GM19025 (cell line): ENCODE measurements around the gene MYH9.
"Not testable (repeated sequence)": the region's sequence is repeated elsewhere in the genome, so short reads cannot be mapped to it uniquely, and the experiment has no call there.

ENCODE experiments used
- ATAC-seq: cut with Tn5 transposase; IDR thresholded peaks from one replicate; pipeline ENCODE4 v1.9.1; 2021; ENCODE audit warnings: mild to moderate bottlenecking, low read depth, moderate library complexity; ENCODE audit not compliant: unreplicated experiment

The MYH9 gene

DNA sequence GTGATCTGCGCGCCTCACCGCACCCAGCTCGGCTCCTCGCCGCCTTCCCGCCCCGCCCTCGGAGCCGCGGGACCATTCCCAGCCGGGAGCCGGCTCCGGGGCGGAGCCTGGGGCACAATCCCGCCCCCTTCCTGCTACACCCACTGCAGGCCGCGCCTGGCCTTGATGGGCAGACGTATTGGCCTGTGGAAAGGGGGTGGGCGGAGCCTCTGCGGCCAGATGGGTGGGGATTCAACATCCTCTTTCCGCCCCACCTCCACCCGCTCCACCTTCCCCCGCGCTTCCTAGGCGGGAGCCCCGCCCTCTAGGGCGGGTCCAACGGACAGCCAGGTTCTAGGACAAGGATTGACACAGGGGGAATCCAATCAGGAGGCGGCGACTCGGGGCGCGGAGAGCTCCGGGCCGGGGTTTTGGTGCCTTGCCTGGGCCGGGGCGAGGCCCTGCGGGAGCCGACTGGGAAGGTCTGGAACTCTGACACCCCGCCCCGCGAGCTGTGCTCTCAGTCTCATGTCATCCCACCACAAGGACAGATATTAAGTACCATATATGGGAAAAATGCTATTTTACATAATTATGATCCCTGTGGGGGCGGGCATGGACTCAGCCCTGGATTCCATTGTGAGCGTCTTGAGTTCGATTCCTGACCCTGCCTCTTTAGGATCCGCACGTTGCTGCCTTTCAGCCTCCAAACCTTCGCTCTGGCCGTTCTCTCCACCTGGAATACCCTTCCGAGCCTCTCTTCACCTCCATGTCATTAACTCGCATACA lies at the start of gene MYH9:
Gene MYH9, minus strand, starts transcription at position 9 of the 768 bp plus-strand sequence. CDS start 38,731 bp downstream, outside the sequence.
- ATAC-seq = peak; percentile 70

DNA sequence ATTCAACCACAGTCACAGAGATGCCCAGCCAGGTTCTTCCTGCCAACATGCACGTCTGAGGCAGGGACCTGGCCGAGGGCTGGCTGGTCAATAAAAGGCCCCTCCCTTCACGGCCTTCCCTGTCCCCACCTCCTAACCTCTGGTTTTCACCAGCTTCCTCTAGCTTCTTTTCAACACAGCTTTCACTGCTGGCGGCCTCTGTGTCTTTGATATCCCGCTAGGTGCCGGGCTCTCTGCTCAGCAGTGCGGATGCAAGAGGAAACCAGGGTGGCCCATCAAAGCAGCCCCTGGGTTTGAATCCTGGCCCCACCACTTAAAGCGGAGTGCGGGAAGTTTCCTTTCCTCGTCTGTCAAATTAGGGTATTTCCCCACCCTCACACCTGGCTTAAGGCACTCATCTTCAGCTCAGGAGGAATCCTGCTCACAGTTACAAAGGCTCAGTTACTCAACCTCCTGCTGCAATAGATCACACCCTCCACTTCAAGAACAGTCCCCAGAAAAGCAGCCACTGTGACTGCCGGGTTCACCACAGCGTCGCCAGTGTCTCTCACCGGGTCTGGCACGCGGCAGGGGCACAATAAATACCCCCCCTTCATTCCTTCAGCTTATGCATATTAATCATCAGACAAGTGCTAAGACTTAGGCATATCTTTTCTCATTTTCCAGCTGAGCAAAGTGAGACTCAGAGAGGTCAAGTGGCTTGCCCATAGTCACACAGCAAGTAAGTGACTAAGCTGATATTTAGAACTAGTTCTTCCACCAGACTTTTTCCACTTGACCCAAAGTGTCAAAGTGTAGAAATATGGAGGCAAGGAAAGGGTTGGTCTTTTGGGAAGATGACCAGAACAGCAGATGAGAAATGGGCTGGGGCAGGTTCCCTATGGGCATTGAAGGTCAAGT lies 48.0 kb upstream of the MYH9 start:
- ATAC-seq = no peak

DNA sequence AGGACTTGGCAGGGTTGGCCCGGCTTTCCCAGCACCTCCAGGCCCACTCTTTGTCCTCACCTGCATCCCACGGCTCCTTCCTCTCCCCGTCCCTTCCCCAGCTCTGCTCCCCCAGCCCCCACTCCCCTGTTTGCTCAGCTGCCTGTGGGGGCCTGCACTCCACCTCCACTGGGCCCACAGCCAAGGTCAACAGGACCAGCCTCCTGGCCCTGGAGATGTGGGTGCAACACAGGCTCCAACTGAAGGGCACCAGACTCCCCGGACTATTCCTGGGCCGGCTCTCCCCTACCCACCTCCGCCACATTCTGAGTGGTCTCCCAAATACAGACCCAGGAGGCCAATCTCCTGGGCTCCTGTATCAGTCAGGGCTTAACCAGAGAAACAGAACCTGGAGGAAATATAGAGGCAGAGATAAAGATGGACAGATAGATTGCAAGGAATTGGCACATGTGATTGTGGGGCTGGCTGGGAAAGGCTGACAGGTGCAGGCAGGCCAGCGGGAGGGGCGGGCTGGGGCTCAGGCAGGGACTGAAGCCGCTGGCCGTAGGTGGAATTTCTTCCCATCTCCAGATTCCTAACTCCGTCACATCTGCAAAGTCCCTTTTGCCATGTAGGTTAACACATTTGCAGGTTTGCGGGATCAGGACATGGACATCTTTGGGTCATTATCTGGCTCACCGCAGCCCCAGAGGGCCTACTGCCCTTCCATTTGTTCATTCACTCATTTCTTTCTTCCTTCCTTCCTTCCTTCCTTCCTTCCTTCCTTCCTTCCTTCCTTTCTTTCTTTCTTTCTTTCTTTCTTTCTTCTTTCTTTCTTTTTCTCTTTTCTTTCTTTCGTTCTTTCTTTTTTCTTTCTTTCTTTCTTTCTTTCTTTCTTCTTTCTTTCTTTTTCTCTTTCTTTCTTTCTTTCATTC lies 45.8 kb upstream of the MYH9 start:
- ATAC-seq = no peak

DNA sequence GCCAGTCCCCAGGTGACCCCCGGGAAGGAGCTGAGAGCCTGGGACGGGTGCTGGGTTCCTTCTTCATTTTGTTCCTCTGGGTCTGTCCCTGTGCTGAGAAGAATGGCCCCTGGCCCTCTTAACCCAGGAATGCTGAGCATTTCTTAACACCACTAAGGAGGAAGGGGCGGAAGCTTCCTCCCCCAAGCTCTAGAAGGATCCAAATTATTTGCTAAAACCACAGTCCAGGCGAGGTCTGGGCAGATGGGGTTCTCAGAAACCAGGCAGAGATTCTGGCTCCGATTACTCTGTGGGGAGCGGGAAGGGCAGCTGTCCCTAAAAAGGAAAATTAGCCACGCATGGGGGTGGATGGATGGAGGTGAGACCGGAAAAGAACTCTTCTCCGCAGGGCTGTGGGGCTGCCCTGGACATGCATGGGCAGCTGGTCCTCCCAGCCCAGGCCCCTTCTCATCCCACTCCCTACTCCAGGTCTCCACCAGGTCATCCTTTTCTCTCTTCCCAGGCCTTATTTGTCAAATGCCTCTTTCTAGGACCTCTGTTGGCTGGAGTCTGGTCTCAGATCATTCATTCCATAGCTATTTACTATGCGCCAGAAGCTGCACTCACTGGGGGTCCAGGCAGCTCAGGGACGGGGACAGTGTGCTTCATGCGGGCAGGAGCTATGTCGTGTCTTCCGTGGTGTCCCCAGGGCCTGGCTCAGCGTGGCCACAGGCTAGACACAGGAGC lies 45.0 kb upstream of the MYH9 start:
- ATAC-seq = no peak

DNA sequence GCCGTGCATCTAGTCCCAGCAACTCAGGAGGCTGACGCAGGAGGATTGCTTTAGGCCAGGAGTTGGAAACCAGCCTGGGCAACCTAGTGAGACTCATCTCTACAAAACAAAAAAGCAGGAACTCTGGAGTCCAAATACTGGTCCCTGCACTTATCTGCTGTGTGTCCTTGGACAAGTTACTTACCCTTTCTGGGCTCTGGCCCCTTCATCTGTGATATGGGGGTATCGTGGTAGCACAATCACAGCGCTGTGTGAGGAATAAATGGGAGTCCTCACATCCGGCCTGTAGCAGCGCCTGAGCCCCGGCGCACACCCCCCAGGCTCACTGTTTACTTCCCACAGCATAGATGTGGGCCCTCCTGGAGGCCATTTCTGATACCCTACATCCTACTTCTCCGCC lies 44.2 kb upstream of the MYH9 start:
- no peak for ATAC-seq

DNA sequence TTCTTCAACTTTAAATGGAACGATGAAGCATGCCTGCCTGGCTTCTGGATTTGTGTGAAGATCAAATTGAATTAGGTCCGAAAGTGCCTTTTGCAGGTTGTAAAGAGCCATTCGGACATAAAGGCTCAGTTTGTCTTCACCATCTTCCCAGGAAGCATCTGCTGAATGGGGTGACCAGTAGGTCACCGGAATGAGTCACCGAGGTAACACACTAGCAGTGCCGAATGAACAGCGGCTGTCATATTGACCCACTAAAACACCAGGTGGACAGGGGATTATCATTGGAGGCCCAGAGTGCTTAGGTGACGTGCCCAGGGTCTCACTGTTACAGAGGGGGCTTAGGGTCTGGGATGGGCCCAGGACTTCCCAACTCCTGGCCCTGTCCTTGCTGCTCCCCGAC lies 43.1 kb upstream of the MYH9 start:
- no peak for ATAC-seq

DNA sequence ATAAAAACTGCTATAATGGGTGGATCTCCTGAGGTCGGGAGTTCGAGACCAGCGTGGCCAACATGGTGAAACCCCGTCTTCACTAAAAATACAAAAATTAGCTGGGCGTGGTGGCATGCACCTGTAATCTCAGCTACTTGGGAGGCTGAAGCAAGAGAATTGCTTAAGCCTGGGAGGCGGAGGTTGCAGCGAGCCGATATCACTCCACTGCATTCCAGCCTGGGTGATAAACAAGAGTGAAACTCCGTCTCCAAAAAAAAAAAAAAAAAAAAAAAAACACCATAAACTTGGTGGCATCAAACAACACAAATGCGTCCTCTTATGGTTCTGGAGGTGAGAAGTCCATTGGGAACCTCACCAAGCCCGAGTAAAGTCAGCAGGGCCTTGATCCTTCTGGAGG lies 40.2 kb upstream of the MYH9 start:
- not testable (repeated sequence) for ATAC-seq

DNA sequence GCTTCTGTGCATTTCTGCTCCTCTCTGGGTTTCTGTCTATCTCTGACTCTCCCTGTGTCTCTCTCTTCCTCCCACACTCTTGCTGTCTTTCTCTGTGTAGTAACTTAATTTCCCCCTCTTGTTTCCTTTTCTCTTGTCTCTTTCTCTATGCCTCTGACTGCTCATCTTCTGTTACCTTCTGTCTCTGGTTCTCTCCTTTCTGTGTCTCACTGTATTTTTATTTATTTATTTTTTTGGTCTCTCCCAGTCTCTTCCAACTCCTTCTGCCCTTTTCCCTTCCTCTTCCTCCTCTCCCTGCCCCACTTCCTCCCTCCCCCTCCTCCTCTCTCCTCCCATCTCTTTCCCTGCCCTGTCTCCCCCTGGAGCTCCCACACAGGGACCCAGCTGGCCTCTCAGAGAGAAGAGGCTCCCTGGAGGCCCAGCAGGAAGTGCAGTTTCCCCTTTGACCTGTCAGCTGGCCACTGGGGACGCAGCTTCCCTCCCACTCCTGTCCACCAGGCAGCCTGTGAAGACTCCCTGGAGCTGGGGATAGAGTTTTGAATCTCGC lies 38.3 kb upstream of the MYH9 start:
- no peak for ATAC-seq

DNA sequence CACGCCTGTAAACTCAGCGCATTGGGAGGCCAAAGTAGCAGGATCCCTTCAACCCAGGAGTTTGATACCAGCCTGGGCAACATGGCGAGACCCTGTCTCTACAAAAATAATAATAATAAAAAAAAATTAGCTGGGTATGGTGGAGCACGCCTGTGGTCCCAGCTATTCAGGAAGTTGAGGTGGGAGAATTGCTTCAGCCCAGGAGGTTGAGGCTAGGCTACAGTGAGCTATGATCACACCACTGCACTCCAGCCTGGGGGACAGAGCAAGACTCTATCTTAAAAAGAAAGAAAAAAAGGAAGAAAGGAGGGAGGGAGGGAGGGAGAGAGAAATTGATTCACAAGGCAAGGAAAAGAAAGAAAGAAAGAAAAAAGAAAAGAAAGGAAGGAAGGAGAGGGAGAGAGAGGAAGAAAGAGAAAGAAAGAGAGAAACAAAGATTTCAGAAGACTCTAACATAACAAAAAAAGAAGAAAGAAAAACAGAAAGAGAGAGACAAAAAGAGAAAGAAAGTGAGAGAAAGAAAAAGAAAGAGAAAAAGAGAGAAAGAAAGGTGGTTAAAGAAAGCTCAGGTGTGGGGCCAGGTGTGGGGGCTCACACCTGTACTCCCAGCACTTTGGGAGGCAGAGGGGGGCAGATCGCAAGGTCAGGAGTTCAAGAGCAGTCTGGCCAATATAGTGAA lies 37.3 kb upstream of the MYH9 start:
- no peak for ATAC-seq

DNA sequence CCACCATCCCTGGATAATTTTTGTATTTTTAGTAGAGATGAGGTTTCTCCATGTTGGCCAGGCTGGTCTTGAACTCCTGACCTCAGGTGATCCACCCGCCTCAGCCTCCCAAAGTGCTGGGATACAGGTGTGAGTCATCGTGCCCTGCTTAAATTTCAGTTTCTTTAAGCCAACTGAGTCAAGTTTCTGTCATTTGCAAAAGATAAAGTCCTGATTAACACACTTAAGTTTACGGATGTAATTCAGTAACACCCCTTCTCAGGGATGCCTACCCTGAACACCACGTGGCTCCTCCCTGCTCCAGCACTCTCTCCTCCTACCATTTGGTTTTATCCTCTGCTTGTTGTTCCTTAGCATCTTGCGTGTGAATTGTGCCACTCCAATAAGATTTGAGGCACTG lies 36.7 kb upstream of the MYH9 start:
- ATAC-seq = not testable (repeated sequence)

DNA sequence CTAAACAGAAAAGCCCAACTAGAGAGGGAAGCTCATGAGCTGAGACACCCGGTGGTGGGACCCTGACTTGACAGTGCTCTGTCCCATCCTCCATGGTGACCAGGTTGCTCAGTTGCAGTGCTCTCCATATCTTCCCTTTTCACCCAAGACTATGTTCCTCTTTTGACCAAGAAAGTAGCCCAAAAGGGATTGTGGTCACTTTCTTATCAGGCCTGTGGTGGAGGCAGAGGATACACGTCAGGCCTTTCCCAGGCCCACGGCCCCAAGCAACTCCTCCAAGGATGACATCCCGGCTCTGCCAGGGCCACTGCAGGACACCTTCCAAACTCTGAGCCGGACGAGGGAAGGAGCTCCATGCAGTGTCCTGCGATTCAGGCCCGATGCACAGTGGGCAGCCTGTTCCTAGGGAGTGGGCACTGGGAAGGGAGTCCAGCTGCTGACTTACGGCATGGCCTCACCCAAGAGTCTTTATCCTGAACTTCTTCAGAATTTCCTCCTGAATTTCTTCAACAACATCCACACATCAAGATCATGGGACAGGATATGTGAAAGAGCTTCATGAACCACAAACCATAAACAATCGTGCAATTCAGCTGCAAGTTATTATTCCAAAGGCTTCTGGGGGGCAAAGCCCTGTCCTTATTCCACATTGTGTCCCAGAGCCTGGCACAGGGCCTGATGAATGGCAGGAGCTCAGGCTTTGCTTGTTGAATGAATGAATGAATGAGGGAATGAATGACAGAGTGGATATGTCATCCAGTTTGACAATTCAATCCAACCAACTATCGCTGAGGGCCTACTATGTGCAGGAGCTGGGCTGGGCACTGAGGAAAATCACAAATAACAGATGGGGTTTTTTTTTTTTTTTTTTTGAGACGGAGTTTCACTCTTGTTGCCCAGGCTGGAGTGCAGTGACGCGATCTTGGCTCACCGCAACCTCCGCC lies 36.0 kb upstream of the MYH9 start:
- ATAC-seq = no peak

DNA sequence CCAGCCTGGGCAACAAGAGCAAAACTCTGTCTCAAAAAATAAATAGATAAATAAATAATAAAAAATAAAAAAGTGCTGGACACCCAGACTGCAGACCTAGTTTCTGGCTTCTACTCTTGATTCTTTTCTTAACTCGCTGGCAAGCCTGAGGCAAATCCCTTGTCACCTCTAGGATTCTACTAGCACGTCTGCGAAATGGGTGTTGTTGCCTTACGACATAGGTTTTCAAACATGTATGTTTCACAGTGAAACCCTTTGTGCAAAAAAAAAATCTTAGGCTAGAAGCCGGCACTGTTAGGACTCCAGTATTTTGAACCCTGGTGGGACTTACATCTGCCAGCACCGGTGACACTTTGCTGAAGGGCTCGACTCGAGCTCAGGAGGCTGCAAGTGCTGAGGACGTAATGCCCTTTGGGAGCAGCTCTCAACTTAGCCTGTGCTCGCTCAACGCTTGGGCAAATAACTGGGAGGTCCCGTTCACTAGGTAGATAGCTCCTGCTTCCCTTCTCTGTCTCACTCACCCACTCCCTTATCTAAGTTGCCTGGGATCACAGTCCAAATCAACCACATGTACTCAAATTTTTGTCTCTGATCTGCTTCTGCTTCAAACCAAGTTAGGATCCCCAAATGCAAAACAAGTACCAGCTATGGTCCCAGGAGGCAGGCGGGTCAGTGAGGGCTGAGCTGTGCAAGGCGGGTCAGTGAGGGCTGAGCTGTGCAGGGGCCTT lies 34.7 kb upstream of the MYH9 start:
- ATAC-seq = no peak

DNA sequence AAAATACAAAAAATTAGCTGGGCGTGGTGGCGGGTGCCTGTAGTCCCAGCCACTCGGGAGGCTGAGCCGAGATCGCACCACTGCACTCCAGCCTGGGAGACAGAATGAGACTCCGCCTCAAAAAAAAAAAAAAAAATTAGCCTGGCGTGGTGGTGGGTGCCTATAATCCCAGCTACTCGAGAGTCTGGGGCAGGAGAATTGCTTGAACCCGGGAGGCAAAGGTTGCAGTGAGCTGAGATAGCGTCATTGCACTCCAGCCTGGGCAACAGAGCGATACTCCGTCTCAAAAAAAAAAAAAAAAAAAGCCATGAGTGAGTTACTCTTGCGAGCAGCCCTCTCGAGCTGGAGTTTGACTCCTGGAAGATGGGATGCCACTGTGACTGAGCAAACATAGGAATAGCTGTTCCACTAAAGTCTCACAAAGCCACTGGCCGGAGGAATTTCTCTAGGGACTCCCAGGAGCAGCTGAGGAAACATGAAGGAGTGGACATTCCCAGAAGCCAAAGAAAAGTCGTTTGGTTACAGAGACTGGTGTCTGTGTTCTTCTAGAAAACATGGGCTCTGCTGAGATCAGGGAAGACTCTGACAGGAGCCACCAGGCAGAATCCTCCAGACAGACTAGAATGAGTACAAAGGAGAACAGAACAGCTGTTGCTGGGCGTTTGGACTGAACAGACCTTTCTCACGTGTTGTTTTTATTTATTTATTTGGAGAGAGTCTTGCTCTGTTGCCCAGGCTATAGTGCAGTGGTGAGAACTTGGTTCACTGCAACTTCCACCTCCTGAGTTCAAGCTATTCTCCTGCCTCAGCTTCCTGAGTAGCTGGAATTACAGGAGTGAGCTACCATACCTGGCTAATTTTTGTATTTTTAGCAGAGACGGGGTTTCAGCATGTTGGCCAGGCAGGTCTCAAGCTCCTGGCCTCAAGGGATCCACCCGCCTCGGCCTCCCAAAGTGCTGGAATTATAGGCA lies 32.4 kb upstream of the MYH9 start:
- no peak for ATAC-seq

DNA sequence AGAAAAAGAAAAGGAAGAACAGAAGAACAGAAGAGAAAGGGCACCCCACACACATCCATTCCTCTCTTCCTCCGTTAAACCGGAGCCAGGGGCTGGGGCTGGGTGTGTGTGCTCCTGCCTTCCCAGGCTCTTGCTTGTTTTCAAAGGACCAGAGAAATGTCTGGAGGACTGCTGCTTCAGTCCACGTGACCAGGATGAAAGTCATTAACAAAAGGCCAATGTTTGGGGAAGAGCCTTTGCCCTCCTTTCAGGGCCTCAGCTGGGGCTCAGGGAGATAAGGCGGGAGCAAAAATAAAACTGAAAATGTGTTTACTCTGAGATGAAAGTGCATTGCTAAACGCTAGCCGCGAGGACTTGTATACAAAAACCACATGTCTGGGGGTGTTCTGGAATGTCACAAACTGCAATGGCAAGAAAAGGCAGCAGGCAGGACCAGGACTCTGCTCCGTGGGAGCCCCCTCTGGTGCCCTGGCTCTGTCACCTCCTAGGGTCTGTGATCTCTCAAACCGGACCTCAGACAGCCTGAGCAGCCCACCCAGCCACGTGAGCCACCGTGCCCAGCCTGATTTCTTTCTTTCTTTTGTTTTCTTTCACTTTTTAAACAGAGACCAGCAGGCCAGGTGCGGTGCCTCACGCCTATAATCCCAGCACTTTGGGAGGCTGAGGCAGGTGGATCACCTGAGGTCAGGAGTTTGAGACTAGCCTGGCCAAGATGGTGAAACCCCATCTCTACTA lies 31.6 kb upstream of the MYH9 start:
- ATAC-seq = no peak

DNA sequence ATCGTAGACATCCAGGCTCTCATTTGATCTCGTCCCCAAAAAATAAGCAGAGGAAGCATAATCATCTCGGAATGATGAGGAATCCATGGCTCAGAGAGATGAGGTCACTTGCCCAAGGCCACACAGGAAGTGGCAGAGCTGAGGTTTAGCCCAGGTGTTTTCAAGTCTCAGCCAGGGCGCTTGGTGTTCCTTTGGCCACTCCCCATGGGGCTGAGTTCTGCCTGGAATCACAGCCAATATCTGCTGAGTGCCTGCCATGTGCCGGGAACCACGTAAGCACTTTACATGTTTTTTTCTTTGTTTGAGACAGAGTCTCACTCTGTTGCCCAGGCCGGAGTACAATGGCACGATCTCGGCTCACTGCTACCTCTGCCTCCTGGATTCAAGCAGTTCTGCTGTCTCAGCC lies 29.5 kb upstream of the MYH9 start:
- ATAC-seq = no peak
